ENCODE results near the gene PIK3R5. TPM values are rescaled to one million over a fixed set of nuclear protein-coding genes. Genes with fewer than 3 reads are reported as not detected.

The PIK3R5 gene
- polyA plus RNA-seq, 1 donor (not counting 4 experiments of a cell fraction or from before 2014, with no cell fraction given) = not detected

GRCh38 chr17:8898126-8898525, 67.4 kb downstream of the PIK3R5 start:
- FAIRE-seq = no peak

GRCh38 chr17:8896641-8897635, 68.6 kb downstream of the PIK3R5 start:
- Histone ChIP-seq H4K20me1 (ENCODE audit: control insufficient read depth, extremely low read depth, insufficient read depth, low read length) (no peaks in the 10 kb centered on the region), H3K9ac (ENCODE audit: control insufficient read depth, extremely low read depth, insufficient read depth, low read length) (no peak overlapping the region), H2AFZ (ENCODE audit: control insufficient read depth, low read length) (no peak overlapping the region), H3K27me3 (ENCODE audit: control insufficient read depth, extremely low read depth, insufficient read depth, low read length) (peaks cover 7% of the 10 kb centered on the region), H3K79me2 (ENCODE audit: control insufficient read depth, insufficient read depth, low read length) (no peaks in the 10 kb centered on the region), H3K4me1 (ENCODE audit: control insufficient read depth, extremely low read depth, insufficient read depth, low read length) (no peaks in the 10 kb centered on the region), H3K4me2 (ENCODE audit: control insufficient read depth, extremely low read depth, insufficient read depth, low read depth, low read length) (no peak overlapping the region), H3K9me1 (ENCODE audit: control insufficient read depth, extremely low read depth, insufficient read depth, low read length) (no peaks in the 10 kb centered on the region), H3K4me3 (ENCODE audit: control insufficient read depth in 2 of 3, extremely low read depth in 1 of 3, insufficient read depth in 2 of 3, low read depth in 1 of 3, low read length in 3 of 3) (no peak overlapping the region), H3K27ac (ENCODE audit: control insufficient read depth, insufficient read depth, low read length) (no peak overlapping the region), H3K9me3 (ENCODE audit: control insufficient read depth, low read depth, low read length) (no peaks in the 10 kb centered on the region), H3K36me3 (ENCODE audit: control insufficient read depth in 2 of 2, extremely low read depth in 1 of 2, insufficient read depth in 2 of 2, low read length in 2 of 2) (no peaks in the 10 kb centered on the region)
- dilution Hi-C loops (cut with MboI; ENCODE audit: extremely low pct_ligation_motif_present, low sequenced_read_pairs) = no loop called here
- DNase-seq (ENCODE audit: low read depth, low spot score) = no peak
- no peak for FAIRE-seq
- TF ChIP-seq EZH2 (IDR thresholded peaks at IDR 0.05; ENCODE audit: low read length) = no peak

More at GRCh38 chr17:8898126-8898525, 67.4 kb downstream of the PIK3R5 start:
- no peak overlapping the region for H3K27ac ChIP-seq (ENCODE audit: control insufficient read depth, insufficient read depth, low read length)
- no peaks in the 10 kb centered on the region for H3K9me3 ChIP-seq (ENCODE audit: control insufficient read depth, low read depth, low read length)
- peaks cover 7% of the 10 kb centered on the region for H3K27me3 ChIP-seq (ENCODE audit: control insufficient read depth, extremely low read depth, insufficient read depth, low read length)
- H4K20me1 ChIP-seq (ENCODE audit: control insufficient read depth, extremely low read depth, insufficient read depth, low read length) = no peaks in the 10 kb centered on the region
- no peak overlapping the region for H3K9ac ChIP-seq (ENCODE audit: control insufficient read depth, extremely low read depth, insufficient read depth, low read length)
- no peak overlapping the region for H3K4me2 ChIP-seq (ENCODE audit: control insufficient read depth, extremely low read depth, insufficient read depth, low read depth, low read length)
- H2AFZ ChIP-seq (ENCODE audit: control insufficient read depth, low read length) = no peak overlapping the region
- no peak overlapping the region for H3K4me3 ChIP-seq (ENCODE audit: control insufficient read depth in 2 of 3, extremely low read depth in 1 of 3, insufficient read depth in 2 of 3, low read depth in 1 of 3, low read length in 3 of 3)
- dilution Hi-C loops (cut with MboI; ENCODE audit: extremely low pct_ligation_motif_present, low sequenced_read_pairs) = no loop called here
- no peaks in the 10 kb centered on the region for H3K36me3 ChIP-seq (ENCODE audit: control insufficient read depth in 2 of 2, extremely low read depth in 1 of 2, insufficient read depth in 2 of 2, low read length in 2 of 2)
- no peaks in the 10 kb centered on the region for H3K9me1 ChIP-seq (ENCODE audit: control insufficient read depth, extremely low read depth, insufficient read depth, low read length)
- no peaks in the 10 kb centered on the region for H3K4me1 ChIP-seq (ENCODE audit: control insufficient read depth, extremely low read depth, insufficient read depth, low read length)
- DNase-seq (ENCODE audit: low read depth, low spot score) = no peak
- TF ChIP-seq EZH2 (IDR thresholded peaks at IDR 0.05; ENCODE audit: low read length) (no peak), CTCF (optimal IDR thresholded peaks at IDR 0.05 in 1 of 3, IDR thresholded peaks at IDR 0.05 in 1 of 3, conservative IDR thresholded peaks at IDR 0.05 in 1 of 3; ENCODE audit: extremely low read depth in 1 of 3, insufficient read depth in 2 of 3, low read length in 3 of 3) (no peak)
- no peaks in the 10 kb centered on the region for H3K79me2 ChIP-seq (ENCODE audit: control insufficient read depth, insufficient read depth, low read length)
